ENCODE results near the gene LAG3. TPM values are rescaled to one million over a fixed set of nuclear protein-coding genes. Genes with fewer than 3 reads are reported as not detected.

LAG3 gene
- total RNA-seq, 1 donor from 2014 or later = 1.3 TPM

DNA sequence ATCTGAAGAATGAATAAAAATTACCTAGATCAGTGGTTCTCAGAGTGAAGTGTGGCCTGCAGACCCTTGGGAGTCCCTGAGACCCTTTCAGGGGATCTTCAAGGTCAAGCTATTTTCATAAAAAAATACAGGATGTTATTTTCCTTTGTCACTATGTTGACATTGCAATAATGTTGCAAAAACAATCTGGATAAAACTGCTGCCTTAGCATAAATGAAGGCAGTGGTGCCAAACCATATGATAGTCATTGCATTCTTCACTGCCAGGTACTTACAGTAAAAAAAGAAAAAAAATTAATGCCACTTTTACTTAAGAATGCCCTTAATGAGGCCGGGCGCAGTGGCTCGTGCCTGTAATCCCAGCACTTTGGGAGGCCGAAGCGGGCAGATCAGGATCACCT lies 15.0 kb downstream of the LAG3 start:
- no peak for DNase-seq (ENCODE audit: low spot score)

DNA sequence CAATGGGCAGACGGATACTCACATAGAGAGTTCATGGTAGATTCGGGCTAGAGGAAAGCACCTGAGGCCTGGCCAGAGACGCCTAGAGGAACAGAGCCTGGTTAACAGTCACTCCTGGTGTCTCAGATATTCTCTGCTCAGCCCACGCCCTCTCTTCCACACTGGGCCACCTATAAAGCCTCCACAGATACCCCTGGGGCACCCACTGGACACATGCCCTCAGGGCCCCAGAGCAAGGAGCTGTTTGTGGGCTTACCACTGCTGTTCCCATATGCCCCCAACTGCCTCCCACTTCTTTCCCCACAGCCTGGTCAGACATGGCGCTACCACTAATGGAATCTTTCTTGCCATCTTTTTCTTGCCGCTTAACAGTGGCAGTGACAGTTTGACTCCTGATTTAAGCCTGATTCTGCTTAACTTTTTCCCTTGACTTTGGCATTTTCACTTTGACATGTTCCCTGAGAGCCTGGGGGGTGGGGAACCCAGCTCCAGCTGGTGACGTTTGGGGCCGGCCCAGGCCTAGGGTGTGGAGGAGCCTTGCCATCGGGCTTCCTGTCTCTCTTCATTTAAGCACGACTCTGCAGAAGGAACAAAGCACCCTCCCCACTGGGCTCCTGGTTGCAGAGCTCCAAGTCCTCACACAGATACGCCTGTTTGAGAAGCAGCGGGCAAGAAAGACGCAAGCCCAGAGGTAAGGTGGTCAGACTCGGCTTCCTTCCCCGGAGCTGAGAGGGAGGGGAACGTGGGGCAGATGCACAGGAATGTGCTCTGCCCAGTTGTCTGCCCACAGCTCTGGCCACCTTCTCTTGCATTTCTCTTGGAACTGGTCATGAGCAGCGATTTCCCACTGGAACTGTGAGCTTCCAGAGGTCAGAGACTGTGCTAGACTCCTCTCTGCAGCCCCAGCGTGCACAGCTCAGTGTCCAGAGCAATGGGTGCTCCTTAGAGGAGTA lies 16.9 kb downstream of the LAG3 start, which contains the start of gene CD4:
Gene CD4, plus strand, starts transcription at position 557 of the 953 bp plus-strand sequence. CDS start 10,611 bp downstream, outside the sequence.
- DNase-seq (ENCODE audit: low spot score) = no peak

DNA sequence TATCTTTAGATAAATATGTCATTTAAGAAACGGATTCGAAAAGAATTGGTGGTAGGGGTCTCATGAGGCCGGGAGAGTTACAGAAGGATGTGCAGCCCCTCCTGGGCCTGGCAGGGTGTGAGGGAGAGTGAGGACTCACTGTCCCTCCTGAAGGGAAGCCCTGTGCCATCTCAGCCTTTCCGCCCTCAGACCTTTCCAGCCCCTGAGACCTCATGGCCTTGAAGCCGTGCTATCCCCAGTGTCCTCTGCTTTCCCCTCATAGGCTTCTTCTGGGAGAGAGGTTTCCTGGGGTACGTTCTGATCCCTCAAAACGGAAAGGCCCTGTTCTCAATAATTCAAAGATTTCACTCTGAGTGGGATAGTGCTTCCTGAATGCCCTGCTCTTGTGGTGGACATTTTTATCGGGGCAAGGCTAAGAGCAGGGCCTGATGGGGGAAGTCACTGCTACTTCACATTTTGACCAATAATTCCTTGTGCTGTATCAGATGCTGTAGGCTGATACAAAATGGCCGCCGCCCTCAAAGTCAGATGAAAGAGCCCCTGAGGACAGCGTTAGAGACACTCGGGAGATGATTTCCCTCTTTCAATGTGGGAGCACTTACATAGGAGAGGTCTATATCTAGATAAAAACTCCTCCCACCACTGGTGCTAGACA lies 18.3 kb downstream of the LAG3 start:
- no peak for DNase-seq (ENCODE audit: low spot score)

DNA sequence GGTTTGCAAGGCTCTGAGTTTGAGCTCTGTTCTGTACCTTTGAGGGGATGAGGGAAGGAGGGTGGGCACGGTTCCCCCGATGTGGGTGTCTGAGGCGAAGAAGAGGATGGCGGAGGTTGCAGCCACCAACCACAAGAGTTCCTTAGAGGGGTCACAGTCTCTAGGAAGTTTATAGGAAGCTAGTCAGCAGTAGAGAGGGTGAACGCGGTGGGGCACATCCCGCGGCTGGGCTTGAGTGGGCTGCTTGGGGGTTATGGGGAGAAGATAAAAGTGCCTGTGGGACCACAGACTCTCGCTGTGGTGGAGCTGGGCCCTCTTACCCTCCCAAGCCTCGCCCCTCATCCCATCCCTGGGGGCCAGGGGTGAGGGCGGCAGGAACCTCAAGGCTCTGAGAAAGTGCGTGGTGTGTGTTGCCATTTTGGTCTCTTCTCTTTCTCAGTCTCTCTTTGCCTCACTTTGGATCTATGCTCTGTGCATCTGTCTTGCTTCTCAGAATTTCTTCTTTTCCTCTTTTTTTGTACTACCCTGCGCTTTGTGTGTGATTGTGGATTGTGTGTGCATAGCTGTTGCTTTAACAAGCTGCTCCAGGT lies 19.7 kb downstream of the LAG3 start:
- no peak for DNase-seq (ENCODE audit: low spot score)

DNA sequence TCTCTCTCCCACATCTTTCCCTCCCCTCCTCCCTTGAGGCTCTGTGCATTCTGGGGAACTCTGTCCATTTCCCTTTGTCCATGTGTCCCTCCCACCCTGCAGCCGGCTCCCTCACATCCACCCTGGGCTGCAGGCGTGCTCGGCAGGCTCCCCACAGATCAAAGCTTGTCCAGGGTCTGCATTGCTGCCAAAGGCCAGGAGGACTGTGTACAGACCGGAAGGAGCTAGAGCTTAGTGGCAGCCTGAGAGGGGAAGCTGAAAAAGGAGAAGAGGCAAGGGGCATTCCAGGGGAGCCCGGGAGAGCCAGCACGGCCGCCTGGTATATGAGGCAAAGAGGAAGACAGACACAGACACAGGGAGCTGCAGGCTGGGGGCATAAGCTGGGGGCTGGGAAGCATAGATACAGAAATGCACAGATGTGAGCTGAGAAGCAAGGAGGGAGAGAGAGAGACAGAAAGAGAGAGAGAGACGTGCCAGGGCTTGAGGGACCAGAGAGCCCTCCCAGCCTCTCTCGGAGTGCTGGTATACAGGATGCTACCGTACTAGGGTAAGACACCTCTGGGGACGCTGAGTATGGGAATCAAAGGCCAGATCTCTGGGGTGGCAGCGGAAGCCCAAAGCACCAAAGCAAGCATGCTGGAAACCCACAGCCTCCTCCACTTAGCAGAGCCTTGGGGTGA lies 20.3 kb downstream of the LAG3 start:
- DNase-seq (ENCODE audit: low spot score) = no peak

DNA sequence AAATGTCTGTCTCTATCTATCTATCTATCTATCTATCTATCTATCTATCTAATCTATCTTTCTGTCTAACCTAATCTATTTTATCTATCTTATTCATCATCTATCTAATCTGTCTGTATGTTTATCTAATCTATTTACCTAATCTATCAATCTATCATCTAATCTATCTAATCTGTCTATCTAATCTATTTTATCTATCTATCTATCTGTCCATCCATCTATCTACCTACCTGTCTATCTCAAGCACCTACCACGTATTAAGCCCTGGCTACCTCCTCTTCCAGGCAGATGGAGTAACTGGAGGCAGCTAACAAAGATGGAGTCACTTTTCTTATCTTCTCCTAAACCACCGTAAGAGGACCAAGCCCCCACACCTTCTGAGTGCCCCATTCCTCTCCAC lies 22.8 kb downstream of the LAG3 start:
- DNase-seq (ENCODE audit: low spot score) = no peak

DNA sequence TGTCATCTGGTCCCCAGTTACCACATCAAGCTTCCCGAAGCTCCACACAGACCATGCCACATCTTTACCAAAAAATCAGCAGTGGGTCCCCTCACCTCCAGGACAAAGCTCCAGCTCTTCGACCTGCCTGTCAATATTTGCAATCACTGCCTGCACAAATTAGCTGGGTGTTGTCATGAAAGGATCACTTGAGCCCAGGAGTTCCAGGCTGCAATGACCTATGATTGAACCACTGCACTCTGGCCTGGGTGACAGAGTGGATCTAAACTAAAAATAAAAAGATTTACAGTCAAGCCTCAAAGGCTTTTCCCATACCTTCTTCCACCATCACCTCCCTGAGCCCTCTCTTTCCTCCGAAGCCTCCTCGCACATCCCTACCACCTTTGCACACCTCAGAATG lies 24.3 kb downstream of the LAG3 start:
- no peak for DNase-seq (ENCODE audit: low spot score)

DNA sequence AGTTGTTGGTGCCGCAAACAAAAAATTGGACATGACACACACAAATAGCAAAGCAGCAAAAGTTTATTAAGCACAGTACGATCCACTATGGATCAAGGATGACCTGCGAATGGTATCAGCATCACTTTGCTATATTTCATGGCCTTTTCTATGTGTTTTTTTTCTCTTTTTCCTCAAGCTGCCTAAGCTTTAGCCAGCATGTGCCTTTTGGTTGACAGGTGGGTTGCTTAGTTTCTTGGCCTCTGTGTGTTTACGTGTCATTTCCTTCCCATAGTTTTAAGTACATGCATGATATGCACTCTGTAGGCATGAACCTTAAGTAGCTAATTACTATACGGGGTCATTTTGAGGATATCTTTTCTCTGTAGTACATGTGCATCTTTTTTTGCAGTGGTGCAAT lies 26.8 kb downstream of the LAG3 start:
- DNase-seq (ENCODE audit: low spot score) = no peak

DNA sequence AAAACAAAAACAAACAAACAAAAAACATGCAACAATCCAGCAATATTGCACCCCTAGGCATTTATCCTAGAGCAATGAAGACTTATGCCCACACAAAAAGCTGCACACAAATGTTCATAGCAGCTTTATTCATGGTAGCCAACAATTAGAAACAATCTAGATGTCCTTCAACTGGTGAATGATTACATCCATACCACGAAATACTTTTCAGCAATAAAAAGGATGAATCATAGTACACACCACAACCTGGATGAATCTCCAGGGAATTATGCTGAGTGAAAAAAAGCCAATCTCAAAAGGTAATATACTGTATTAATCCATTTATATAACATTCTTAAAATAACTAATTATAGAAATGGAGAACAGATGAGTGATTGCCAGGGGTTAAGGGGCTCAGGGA lies 34.9 kb downstream of the LAG3 start:
- no peak for DNase-seq (ENCODE audit: low spot score)

DNA sequence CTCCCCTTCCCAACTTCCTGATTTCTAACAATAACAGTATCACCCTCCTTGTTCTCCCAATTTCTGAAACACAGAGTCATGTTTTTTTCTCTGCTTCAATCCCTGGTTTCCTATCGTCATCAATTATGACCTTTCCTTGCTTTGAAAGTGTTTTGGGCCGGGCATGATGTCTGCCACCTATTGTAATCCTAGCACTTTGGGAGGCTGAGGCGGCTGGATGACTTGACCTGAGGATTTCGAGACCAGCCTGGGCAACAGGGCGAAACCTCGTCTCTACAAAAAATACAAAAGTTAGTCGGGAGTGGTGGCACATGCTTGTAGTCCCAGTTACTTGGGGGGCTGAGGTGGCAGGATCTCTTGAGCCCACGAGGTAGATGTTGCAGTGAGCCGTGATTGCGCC lies 36.7 kb downstream of the LAG3 start:
- no peak for DNase-seq (ENCODE audit: low spot score)

DNA sequence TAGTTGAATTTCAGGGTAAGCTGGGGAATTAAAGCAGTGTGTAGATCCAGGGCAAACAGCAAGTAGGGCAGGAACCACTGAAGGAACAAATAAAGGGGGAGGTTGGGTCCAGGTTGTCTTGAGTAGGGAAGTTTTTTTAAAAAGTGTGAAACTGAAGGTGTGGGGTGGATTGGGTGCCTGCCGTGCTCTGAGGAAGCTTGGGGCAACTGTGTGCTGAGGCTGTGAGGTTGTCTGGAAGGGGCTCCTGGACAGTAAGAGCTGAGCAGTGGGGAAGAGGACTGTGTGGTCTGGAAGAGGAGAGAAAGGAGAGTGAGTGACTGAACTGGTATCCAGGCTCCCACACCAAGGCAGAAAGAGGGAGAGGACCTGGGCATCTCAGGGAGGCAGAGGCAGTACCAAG lies 38.4 kb downstream of the LAG3 start:
- DNase-seq (ENCODE audit: low spot score) = no peak

DNA sequence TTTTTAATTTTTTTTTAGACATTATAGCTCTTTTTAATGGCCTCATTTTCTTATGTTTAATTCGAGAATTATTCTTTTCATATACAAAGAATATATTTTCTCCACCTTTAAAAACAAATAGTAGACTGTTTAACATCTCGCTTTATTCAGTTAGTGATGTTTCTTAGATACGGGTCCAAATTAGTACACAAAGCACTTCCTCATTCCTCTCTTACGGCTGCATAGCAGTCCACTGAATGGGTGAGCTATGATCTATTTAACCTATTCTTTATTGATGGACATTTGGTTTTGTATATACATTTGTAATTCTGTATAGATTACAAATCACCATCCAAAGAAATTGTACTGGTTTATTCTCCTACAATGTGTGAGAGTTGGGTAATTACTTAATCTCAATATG lies 41.0 kb downstream of the LAG3 start:
- no peak for DNase-seq (ENCODE audit: low spot score)

DNA sequence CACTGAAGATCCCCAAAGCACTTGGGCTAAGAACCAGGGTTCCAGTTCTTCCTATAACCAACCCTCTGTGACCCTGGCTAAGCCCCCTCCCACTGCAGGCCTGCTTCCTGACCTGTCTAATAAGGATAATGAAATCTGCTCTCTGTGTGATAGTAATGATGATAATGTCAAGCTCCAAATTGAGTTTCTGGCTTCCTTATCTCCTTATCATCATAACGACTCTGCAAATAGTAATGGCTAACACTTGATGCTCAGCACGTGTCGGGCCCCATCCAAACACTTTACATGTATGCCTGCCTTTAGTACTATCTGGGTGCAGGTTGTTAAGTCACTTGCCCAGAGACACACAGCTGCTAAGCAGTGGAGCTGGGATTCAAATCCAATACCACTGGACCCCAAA lies 44.3 kb downstream of the LAG3 start:
- DNase-seq (ENCODE audit: low spot score) = no peak

DNA sequence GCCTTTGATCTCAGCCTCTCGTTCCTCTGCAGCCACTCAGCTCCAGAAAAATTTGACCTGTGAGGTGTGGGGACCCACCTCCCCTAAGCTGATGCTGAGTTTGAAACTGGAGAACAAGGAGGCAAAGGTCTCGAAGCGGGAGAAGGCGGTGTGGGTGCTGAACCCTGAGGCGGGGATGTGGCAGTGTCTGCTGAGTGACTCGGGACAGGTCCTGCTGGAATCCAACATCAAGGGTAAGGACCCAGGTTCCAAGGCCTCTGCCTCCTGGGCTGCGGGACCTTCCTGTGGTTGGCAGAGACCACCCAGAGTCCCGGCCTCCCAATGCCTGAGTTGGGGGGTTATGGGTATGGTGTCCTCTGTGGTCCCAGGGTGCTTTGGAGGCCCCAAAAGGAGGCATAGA lies 44.8 kb downstream of the LAG3 start:
- no peak for DNase-seq (ENCODE audit: low spot score)

DNA sequence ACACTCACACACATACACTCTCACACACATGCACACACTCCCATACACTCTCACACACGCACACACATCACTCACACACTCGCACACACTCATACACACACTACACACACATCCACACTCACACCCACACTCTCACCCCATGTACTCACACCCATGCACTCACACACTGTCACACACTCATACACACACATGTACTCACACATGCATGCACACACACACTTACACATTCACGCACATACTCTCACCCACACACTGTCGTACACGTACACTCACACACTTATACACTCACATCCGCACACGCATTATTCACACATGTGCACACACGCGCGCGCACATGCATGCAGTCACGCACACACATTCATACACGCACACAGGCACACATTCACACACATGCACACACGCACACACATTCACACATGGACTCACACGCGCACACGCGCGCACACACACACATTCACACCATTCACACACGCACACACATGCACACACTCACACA lies 45.4 kb downstream of the LAG3 start:
- DNase-seq (ENCODE audit: low spot score) = no peak

DNA sequence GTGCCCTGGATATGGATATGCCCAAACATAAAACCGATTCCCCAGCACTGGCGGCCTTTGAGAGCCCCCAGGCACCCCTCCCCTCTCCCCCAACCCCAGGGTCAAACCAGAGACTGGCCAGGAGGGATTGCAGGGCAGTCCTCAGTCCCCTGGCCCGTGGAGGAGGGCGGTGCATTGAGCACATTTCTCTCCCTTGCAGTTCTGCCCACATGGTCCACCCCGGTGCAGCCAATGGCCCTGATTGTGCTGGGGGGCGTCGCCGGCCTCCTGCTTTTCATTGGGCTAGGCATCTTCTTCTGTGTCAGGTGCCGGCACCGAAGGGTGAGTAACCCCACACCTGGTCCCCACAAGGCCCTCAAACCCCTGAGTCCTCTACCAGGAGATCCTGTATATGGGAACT lies 45.9 kb downstream of the LAG3 start:
- no peak for DNase-seq (ENCODE audit: low spot score)

DNA sequence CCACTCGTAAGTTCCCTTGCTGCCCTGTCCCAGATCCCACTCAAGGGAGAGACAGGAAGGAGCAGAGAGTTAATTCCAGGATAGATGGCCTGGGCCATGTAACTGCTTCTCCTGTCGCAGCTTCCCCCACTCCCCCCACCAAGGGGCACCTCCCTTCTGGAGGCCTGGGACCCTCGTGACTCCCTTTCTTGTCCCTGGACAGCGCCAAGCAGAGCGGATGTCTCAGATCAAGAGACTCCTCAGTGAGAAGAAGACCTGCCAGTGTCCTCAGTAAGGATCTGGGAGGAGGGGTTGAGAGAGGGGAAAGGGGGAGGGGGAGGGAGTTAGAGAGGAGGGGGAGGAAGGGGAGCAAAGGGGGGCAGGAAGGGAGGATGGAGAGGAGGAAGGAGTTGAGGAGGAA lies 46.3 kb downstream of the LAG3 start:
- DNase-seq (ENCODE audit: low spot score) = no peak

DNA sequence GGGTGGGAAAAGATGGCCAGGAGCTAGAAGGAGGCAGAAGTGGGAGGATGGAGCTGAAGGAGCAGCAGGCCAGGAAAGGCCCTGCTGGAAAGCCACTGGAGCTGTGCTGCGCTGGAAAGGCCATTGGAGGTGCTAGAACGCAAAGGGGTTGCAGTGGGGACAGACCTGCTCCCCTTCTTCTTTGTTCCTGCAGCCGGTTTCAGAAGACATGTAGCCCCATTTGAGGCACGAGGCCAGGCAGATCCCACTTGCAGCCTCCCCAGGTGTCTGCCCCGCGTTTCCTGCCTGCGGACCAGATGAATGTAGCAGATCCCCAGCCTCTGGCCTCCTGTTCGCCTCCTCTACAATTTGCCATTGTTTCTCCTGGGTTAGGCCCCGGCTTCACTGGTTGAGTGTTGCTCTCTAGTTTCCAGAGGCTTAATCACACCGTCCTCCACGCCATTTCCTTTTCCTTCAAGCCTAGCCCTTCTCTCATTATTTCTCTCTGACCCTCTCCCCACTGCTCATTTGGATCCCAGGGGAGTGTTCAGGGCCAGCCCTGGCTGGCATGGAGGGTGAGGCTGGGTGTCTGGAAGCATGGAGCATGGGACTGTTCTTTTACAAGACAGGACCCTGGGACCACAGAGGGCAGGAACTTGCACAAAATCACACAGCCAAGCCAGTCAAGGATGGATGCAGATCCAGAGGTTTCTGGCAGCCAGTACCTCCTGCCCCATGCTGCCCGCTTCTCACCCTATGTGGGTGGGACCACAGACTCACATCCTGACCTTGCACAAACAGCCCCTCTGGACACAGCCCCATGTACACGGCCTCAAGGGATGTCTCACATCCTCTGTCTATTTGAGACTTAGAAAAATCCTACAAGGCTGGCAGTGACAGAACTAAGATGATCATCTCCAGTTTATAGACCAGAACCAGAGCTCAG lies 47.0 kb downstream of the LAG3 start:
- no peak for DNase-seq (ENCODE audit: low spot score)

DNA sequence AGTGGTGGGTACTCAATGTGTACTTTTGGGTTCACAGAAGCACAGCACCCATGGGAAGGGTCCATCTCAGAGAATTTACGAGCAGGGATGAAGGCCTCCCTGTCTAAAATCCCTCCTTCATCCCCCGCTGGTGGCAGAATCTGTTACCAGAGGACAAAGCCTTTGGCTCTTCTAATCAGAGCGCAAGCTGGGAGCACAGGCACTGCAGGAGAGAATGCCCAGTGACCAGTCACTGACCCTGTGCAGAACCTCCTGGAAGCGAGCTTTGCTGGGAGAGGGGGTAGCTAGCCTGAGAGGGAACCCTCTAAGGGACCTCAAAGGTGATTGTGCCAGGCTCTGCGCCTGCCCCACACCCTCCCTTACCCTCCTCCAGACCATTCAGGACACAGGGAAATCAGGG lies 47.8 kb downstream of the LAG3 start:
- DNase-seq (ENCODE audit: low spot score) = no peak
